H1 (cell line): Measurements from ENCODE around the gene DDR2. TPM values are rescaled to one million over a fixed set of nuclear protein-coding genes. Genes with fewer than 3 reads are reported as not detected.

Experiments
- BRCA1 ChIP-seq: IDR thresholded peaks from 2 replicates; pipeline ENCODE4 v1.6.1; 2012; ENCODE audit warnings: low read depth, low read length, improper control_type of control experiment
- CTCF ChIP-seq, 3 experiments: IDR thresholded peaks; 1 replicate in 2 of 3; 2 replicates in 1 of 3; pipeline versions ENCODE4 v1.5.1 to v1.6.1; 2011; ENCODE audit warnings: low read length in 3 of 3, mild to moderate bottlenecking in 3 of 3, inconsistent platforms in 2 of 3, low read depth in 1 of 3, moderate library complexity in 1 of 3; ENCODE audit not compliant: insufficient read depth in 1 of 3; ENCODE audit errors: control extremely low read depth in 1 of 3
- HDAC6 ChIP-seq: IDR thresholded peaks from one replicate; pipeline ENCODE4 v1.7.1; 2012; ENCODE audit warnings: low read depth, mild to moderate bottlenecking, inconsistent platforms, low read length, moderate library complexity
- JUN ChIP-seq: IDR thresholded peaks from 2 replicates; pipeline ENCODE4 v1.6.1; 2011; ENCODE audit warnings: low read depth, mild to moderate bottlenecking, improper control_type of control experiment, low read length
- KDM5A ChIP-seq: fragments of 200-600 bp; IDR thresholded peaks from 2 replicates; pipeline ENCODE4 v1.7.1; 2012; ENCODE audit warnings: mild to moderate bottlenecking, low read length, inconsistent platforms, mixed read lengths
- NRF1 ChIP-seq: IDR thresholded peaks from 2 replicates; pipeline ENCODE4 v1.6.1; 2011; ENCODE audit warnings: mild to moderate bottlenecking, low read depth, low read length, improper control_type of control experiment
- YY1 ChIP-seq: IDR thresholded peaks from 2 replicates; pipeline ENCODE4 v1.6.1; 2011; ENCODE audit warnings: low read depth, mild to moderate bottlenecking, low read length
- polyA plus RNA-seq, 7 experiments: library from polyadenylated mRNA; depleted of rRNA in 3 of 7; stranded (reverse) in 5 of 7; unstranded in 2 of 7; fragments of >200 nt in 5 of 7; fragments of 200-250 nt in 2 of 7; gene quantifications; 1 replicate in 5 of 7; 2 replicates in 1 of 7; 4 replicates in 1 of 7; pipeline versions ENCODE4 v1.2.1 to v1.2.3, GENCODE V29; 2011 to 2013; ENCODE audit warnings: missing spikeins in 2 of 7, mixed read lengths in 2 of 7
- total RNA-seq: library from RNA; stranded (reverse); fragmentation: NEBNext Ultra II Directional; extraction: Animal tissue kit (Norgen Biotek cat#: 25700); gene quantifications from 2 replicates; pipeline ENCODE4 v1.2.1, GENCODE V29; 2021

DDR2 gene
- total and polyA plus RNA-seq, 2 of the 8 experiments (the other 6 are each of a cell fraction or from before 2014, with no cell fraction given) = 1.00 to 2.1 TPM

- TF ChIP-seq CTCF (IDR thresholded peaks at IDR 0.05; ENCODE audit: control extremely low read depth in 1 of 3, insufficient read depth in 1 of 3, low read depth in 1 of 3, low read length in 3 of 3) (no peak), KDM5A (no peak), BRCA1 (no peak), HDAC6 (no peak), JUN (no peak), NRF1 (no peak), YY1 (no peak)
Observed at GRCh38 chr1:162587347-162587746, 44.9 kb upstream of the DDR2 start (continued).
